H1 (cell line): ENCODE results near the gene ZFP30. TPM values are rescaled to one million over a fixed set of nuclear protein-coding genes. Genes with fewer than 3 reads are reported as not detected.
A peak's percentile ranks its signal among the peaks of the same experiment; 100 is the strongest.

Experiments used
- CHD1 ChIP-seq: IDR thresholded peaks from 2 replicates; pipeline ENCODE4 v1.6.1; 2012; ENCODE audit warnings: low read depth, low read length, improper control_type of control experiment
- CTBP2 ChIP-seq: IDR thresholded peaks from 2 replicates; pipeline ENCODE4 v1.7.0; 2011; ENCODE audit warnings: borderline replicate concordance, mild to moderate bottlenecking, moderate library complexity, mixed read lengths, low read length; ENCODE audit not compliant: insufficient read depth, insufficient read length
- E2F6 ChIP-seq: IDR thresholded peaks from 2 replicates; pipeline ENCODE4 v1.6.1; 2012; ENCODE audit warnings: inconsistent platforms
- EGR1 ChIP-seq: IDR thresholded peaks from 2 replicates; pipeline ENCODE4 v1.6.1; 2011; ENCODE audit warnings: low read depth, low read length, borderline replicate concordance
- EZH2 ChIP-seq: fragments of 200-600 bp; sonication (generic); IDR thresholded peaks from 2 replicates; pipeline ENCODE4 v1.7.1; 2012; ENCODE audit warnings: low read depth, mild to moderate bottlenecking, moderate library complexity, low read length, inconsistent platforms; ENCODE audit not compliant: severe bottlenecking
- HDAC2 ChIP-seq, 2 experiments: fragments of 300-600 bp in 1 of 2; sonication (generic) in 1 of 2; IDR thresholded peaks; 2 replicates each; pipeline ENCODE4 v1.6.1; 2011 to 2012; ENCODE audit warnings: low read depth in 2 of 2, low read length in 2 of 2, mild to moderate bottlenecking in 2 of 2, moderate library complexity in 2 of 2, borderline replicate concordance in 1 of 2, inconsistent platforms in 1 of 2
- JUND ChIP-seq: IDR thresholded peaks from 2 replicates; pipeline ENCODE4 v1.6.1; 2011; ENCODE audit warnings: mild to moderate bottlenecking, improper control_type of control experiment, low read length
- KDM4A ChIP-seq: IDR thresholded peaks from one replicate; pipeline ENCODE4 v1.7.1; 2012; ENCODE audit warnings: low read depth, mild to moderate bottlenecking, moderate library complexity, low read length, inconsistent platforms; ENCODE audit not compliant: severe bottlenecking
- NANOG ChIP-seq: IDR thresholded peaks from 2 replicates; pipeline ENCODE4 v1.6.1; 2011; ENCODE audit warnings: low read length, low read depth, mild to moderate bottlenecking, inconsistent platforms; ENCODE audit not compliant: insufficient read depth, poor library complexity, severe bottlenecking
- PHF8 ChIP-seq: fragments of 200-600 bp; sonication (generic); conservative IDR thresholded peaks from 2 replicates; pipeline ENCODE4 v1.7.1; 2012; ENCODE audit warnings: low read depth, mild to moderate bottlenecking, inconsistent platforms, low read length, moderate library complexity
- POU5F1 ChIP-seq: IDR thresholded peaks from 2 replicates; pipeline ENCODE4 v1.6.1; 2011; ENCODE audit warnings: low read depth, mild to moderate bottlenecking, low read length, moderate library complexity
- RBBP5 ChIP-seq: IDR thresholded peaks from 2 replicates; pipeline ENCODE4 v1.7.1; 2012; ENCODE audit warnings: low read depth, mild to moderate bottlenecking, inconsistent platforms, low read length, moderate library complexity, borderline replicate concordance
- RFX5 ChIP-seq: IDR thresholded peaks from 2 replicates; pipeline ENCODE4 v1.6.1; 2011; ENCODE audit warnings: low read depth, low read length, improper control_type of control experiment, borderline replicate concordance
- SIX5 ChIP-seq: IDR thresholded peaks from 2 replicates; pipeline ENCODE4 v1.6.1; 2011; ENCODE audit warnings: mild to moderate bottlenecking, low read depth, low read length
- SRF ChIP-seq: IDR thresholded peaks from 2 replicates; pipeline ENCODE4 v1.6.1; 2011; ENCODE audit warnings: mild to moderate bottlenecking, low read depth, low read length, moderate library complexity
- SUZ12 ChIP-seq: fragments of 200-600 bp; sonication (generic); IDR thresholded peaks from 2 replicates; pipeline ENCODE4 v1.6.1; 2012; ENCODE audit warnings: mild to moderate bottlenecking, inconsistent platforms, low read length, moderate library complexity, mixed read lengths
- TAF1 ChIP-seq: IDR thresholded peaks from 2 replicates; pipeline ENCODE4 v1.6.1; 2011; ENCODE audit warnings: mild to moderate bottlenecking, low read depth, low read length
- TAF7 ChIP-seq: optimal IDR thresholded peaks from 2 replicates; pipeline ENCODE3; 2011; ENCODE audit warnings: low read depth, mild to moderate bottlenecking, inconsistent platforms, low read length, moderate library complexity, borderline replicate concordance
- TBP ChIP-seq: IDR thresholded peaks from 2 replicates; pipeline ENCODE4 v1.6.1; 2011; ENCODE audit warnings: low read depth, low read length, improper control_type of control experiment
- ZNF274 ChIP-seq: IDR thresholded peaks from 2 replicates; pipeline ENCODE4 v1.7.0; 2012; ENCODE audit warnings: low read length, borderline replicate concordance; ENCODE audit errors: extremely low read depth
- polyA plus RNA-seq, 7 experiments: library from polyadenylated mRNA; depleted of rRNA in 3 of 7; stranded (reverse) in 5 of 7; unstranded in 2 of 7; fragments of >200 nt in 5 of 7; fragments of 200-250 nt in 2 of 7; gene quantifications; 1 replicate in 5 of 7; 2 replicates in 1 of 7; 4 replicates in 1 of 7; pipeline versions ENCODE4 v1.2.1 to v1.2.3, GENCODE V29; 2011 to 2013; ENCODE audit warnings: missing spikeins in 2 of 7, mixed read lengths in 2 of 7
- total RNA-seq: library from RNA; stranded (reverse); fragmentation: NEBNext Ultra II Directional; extraction: Animal tissue kit (Norgen Biotek cat#: 25700); gene quantifications from 2 replicates; pipeline ENCODE4 v1.2.1, GENCODE V29; 2021
- TF ChIP-seq, protein P1 (sequence below): IDR thresholded peaks from 2 replicates; pipeline ENCODE4 v1.6.1; 2011; ENCODE audit warnings: low read depth, mild to moderate bottlenecking, low read length; ENCODE audit not compliant: insufficient read depth
- TF ChIP-seq, protein P2 (sequence below): IDR thresholded peaks from 2 replicates; pipeline ENCODE4 v1.6.1; 2012; ENCODE audit warnings: inconsistent platforms

ZFP30 gene
- total and polyA plus RNA-seq, 2 of the 8 experiments (the other 6 are each of a cell fraction or from before 2014, with no cell fraction given): 1.4 to 6.1 TPM

DNA sequence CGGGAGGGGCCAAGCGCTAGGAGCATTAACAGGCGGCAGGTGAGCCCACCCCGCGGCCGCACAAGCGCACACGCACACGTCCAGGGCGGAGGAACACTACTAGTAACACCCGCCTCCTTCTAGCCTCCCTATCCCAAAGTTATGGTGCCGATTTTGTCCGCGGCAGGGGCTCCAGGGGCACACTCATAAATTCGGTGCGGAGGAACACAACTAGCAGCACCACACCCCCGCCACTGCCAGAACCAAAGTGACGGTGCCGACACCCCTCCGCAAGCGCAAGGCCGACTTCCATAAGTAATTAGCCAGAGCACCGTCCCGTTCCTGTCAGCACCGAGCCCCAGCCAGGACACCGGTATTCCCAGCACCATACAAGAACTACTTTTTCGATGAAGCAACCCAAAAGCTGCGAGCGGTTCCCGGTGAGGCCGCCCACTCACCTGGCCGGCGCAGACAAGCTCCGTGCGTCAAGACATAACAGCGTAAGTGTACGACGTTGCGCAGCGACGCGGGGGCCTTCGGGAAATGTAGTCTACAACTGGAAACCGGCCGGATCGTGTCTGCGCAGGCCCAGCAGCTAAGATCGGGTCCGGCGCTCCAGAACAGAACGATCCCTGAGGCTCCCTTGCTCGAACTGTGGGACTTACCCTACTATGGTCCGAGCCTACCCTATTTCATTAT lies 60.8 kb downstream of the ZFP30 start, which contains the start of the genes ZNF540 and ZNF571 (continued):
- no peak for TF ChIP-seq E2F6
- TF ChIP-seq PHF8: peak; percentile 75
- TF ChIP-seq ZNF274: no peak
- TF ChIP-seq SIX5: peak; percentile 79
- no peak for TF ChIP-seq NANOG
- TF ChIP-seq RFX5: no peak
- peak; percentile 83 for TF ChIP-seq KDM4A
- TF ChIP-seq EGR1: peak; percentile 94
- TF ChIP-seq SUZ12: no peak
- peak; percentile 45; the same call in 1 of the 2 replicates for TF ChIP-seq TBP
- TF ChIP-seq, protein P1, sequence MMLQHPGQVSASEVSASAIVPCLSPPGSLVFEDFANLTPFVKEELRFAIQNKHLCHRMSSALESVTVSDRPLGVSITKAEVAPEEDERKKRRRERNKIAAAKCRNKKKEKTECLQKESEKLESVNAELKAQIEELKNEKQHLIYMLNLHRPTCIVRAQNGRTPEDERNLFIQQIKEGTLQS: peak; percentile 66
- peak; percentile 70; the same call in 1 of the 2 replicates for TF ChIP-seq RBBP5
- TF ChIP-seq EZH2: no peak
- peak; percentile 56; the same call in 1 of the 2 replicates for TF ChIP-seq JUND
- no peak for TF ChIP-seq CTBP2
- TF ChIP-seq SRF: no peak
- TF ChIP-seq HDAC2 (IDR thresholded peaks at IDR 0.05; ENCODE audit: borderline replicate concordance in 1 of 2, low read depth in 2 of 2, low read length in 2 of 2): peak in 1 of 2 experiments; percentile 42; a peak in 1 of 4 replicates
- TF ChIP-seq POU5F1: no peak
- peak; percentile 31 for TF ChIP-seq TAF7
- peak; percentile 79 for TF ChIP-seq TAF1
- no peak for TF ChIP-seq CHD1
- TF ChIP-seq, protein P2, sequence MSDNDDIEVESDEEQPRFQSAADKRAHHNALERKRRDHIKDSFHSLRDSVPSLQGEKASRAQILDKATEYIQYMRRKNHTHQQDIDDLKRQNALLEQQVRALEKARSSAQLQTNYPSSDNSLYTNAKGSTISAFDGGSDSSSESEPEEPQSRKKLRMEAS: peak; percentile 55
